ENCODE results near the gene RPH3AL. TPM values are rescaled to one million over a fixed set of nuclear protein-coding genes. Genes with fewer than 3 reads are reported as not detected.

Gene RPH3AL
- total RNA-seq, 1 experiment from 2014 or later, result 3.0 TPM

- peaks cover 11 to 20% of the 10 kb centered on the region in 2 experiments for H3K4me1 Mint-ChIP-seq
- Histone ChIP-seq H2BK5ac (ENCODE audit: insufficient read length, low read length) (no peak overlapping the region), H2BK120ac (ENCODE audit: low read depth, low read length, poor library complexity, severe bottlenecking) (no peak overlapping the region), H3K27ac (ENCODE audit: insufficient read length, low read depth, low read length) (no peak overlapping the region), H3K79me1 (ENCODE audit: insufficient read depth, low read depth, low read length, poor library complexity, severe bottlenecking) (no peaks in the 10 kb centered on the region), H4K8ac (replicated peaks; ENCODE audit: insufficient read length, low read depth, low read length) (no peak overlapping the region), H2BK20ac (ENCODE audit: low read depth, low read length, poor library complexity, severe bottlenecking) (no peak overlapping the region), H2BK12ac (ENCODE audit: insufficient read length, low read depth, low read length) (no peak overlapping the region), H3K4ac (ENCODE audit: low read depth, low read length) (no peak overlapping the region), H3K18ac (ENCODE audit: insufficient read length, low read depth, low read length) (no peak overlapping the region), H3K4me1 (ENCODE audit: insufficient read depth, low read length) (no peaks in the 10 kb centered on the region; the same call in 1 of the 2 replicates), H4K5ac (ENCODE audit: insufficient read length, low read depth, low read length) (no peak overlapping the region), H3K9ac (ENCODE audit: extremely low read depth, insufficient read length, low read length) (no peak overlapping the region), H2BK15ac (ENCODE audit: low read depth, low read length) (no peak overlapping the region), H3T11ph (ENCODE audit: low read length) (no peak overlapping the region), H4K91ac (ENCODE audit: insufficient read length, low read depth, low read length) (no peak overlapping the region), H3K23me2 (ENCODE audit: insufficient read length, low read depth, low read length, poor library complexity, severe bottlenecking) (no peaks in the 10 kb centered on the region), H3K27me3 (ENCODE audit: insufficient read depth, low read length) (no peaks in the 10 kb centered on the region), H4K20me1 (ENCODE audit: control insufficient read depth, insufficient read depth, insufficient read length) (no peaks in the 10 kb centered on the region), H3K14ac (ENCODE audit: insufficient read depth, low read length) (no peak overlapping the region), H3K4me2 (ENCODE audit: insufficient read depth, insufficient read length, low read length) (no peak overlapping the region), H3K9me3 (ENCODE audit: control insufficient read depth, low read depth, low read length) (no peaks in the 10 kb centered on the region), H3K79me2 (ENCODE audit: insufficient read depth, low read length) (no peaks in the 10 kb centered on the region), H2AFZ (ENCODE audit: low read length) (no peak overlapping the region), H2AK5ac (ENCODE audit: insufficient read length, low read length) (no peak overlapping the region), H3K56ac (ENCODE audit: insufficient read length, low read depth, low read length) (no peak overlapping the region), H3K23ac (ENCODE audit: insufficient read length, low read depth, low read length) (no peak overlapping the region)
- TF ChIP-seq CTCF (conservative IDR thresholded peaks at IDR 0.05), result no peak
- no peak overlapping the region for H3K27ac Mint-ChIP-seq
- H3K4me3 Mint-ChIP-seq, result no peak overlapping the region; a peak in 1 of 5 replicates
- peaks cover 5% of the 10 kb centered on the region for H3K27me3 Mint-ChIP-seq (ENCODE audit: low read depth)
- H3K36me3 Mint-ChIP-seq (ENCODE audit: insufficient read depth in 1 of 3, low read depth in 3 of 3), result no peaks in the 10 kb centered on the region; a peak in 1 of 7 replicates
- no peak for DNase-seq
- no peaks in the 10 kb centered on the region for H3K9me3 Mint-ChIP-seq
- WGBS (ENCODE audit: extremely low coverage, insufficient read length, low lambda C conversion rate), result no CpG with 5 or more reads among the region's 9 CpGs
Observed at GRCh38 chr17:303168-303567, 49.4 kb downstream of the RPH3AL start.

All from H9 (cell line).